Caco-2 (cell line): ENCODE measurements around the gene CACNA1H. TPM values are rescaled to one million over a fixed set of nuclear protein-coding genes. Genes with fewer than 3 reads are reported as not detected.

Source experiments
- BruUV-seq: library from RNA; stranded (reverse); fragments of 400-500 nt; replicated peaks from 2 replicates; lab custom pipeline; 2021; lab: Mats Ljungman, UMichigan
- CTCF ChIA-PET: fragments of 300-600 bp; sonication (Branson Sonifier 250); formaldehyde crosslinking; loops from one replicate; lab custom pipeline; 2022; ENCODE audit warnings: antibody characterized with exemption; lab: Charles Lee
- POLR2A ChIA-PET: fragments of 300-600 bp; sonication (Branson Sonifier 250); formaldehyde crosslinking; loops from one replicate; lab custom pipeline; 2022; ENCODE audit warnings: antibody characterized with exemption; lab: Charles Lee
- DNase-seq, 2 experiments: peaks; one replicate each; pipeline versions ENCODE4 v3.0.0 to v3.0.0-alpha.2; 2020 to 2022
- H3K27me3 ChIP-seq: replicated peaks from 2 replicates; pipeline ENCODE4 v1.6.0; 2011; ENCODE audit warnings: low read length; ENCODE audit not compliant: control insufficient read depth, insufficient read depth
- H3K36me3 ChIP-seq: 2 replicates; pipeline ENCODE4 v1.5.1; 2011; ENCODE audit warnings: low read length; ENCODE audit not compliant: control insufficient read depth, insufficient read depth
- H3K4me1 ChIP-seq: fragments of 250-450 bp; sonication (Bioruptor Pico); 2 replicates; pipeline ENCODE4 v1.5.1; 2020; ENCODE audit warnings: mild to moderate bottlenecking
- H3K4me3 ChIP-seq: 2 replicates; pipeline ENCODE4 v1.5.1; 2011; ENCODE audit warnings: low read depth, mild to moderate bottlenecking, control low read depth, low read length
- H3K9me3 ChIP-seq: fragments of 250-450 bp; sonication (Bioruptor Pico); 2 replicates; pipeline ENCODE4 v1.5.1; 2020; ENCODE audit warnings: mild to moderate bottlenecking, moderate library complexity
- H3K27ac Mint-ChIP-seq: one replicate; pipeline ENCODE4 v1.8.0; 2022; ENCODE audit warnings: mixed read lengths; ENCODE audit not compliant: unreplicated experiment
- H3K27me3 Mint-ChIP-seq: one replicate; pipeline ENCODE4 v1.8.0; 2022; ENCODE audit warnings: mixed read lengths; ENCODE audit not compliant: insufficient read depth, unreplicated experiment
- H3K36me3 Mint-ChIP-seq: one replicate; pipeline ENCODE4 v1.8.0; 2022; ENCODE audit warnings: mild to moderate bottlenecking, mixed read lengths; ENCODE audit not compliant: insufficient read depth, unreplicated experiment
- H3K4me1 Mint-ChIP-seq: one replicate; pipeline ENCODE4 v1.8.0; 2022; ENCODE audit warnings: low read depth, mixed read lengths; ENCODE audit not compliant: unreplicated experiment
- H3K4me3 Mint-ChIP-seq: one replicate; pipeline ENCODE4 v1.8.0; 2022; ENCODE audit warnings: mild to moderate bottlenecking, moderate library complexity, mixed read lengths; ENCODE audit not compliant: unreplicated experiment
- H3K9me3 Mint-ChIP-seq: one replicate; pipeline ENCODE4 v1.8.0; 2022; ENCODE audit warnings: mixed read lengths; ENCODE audit not compliant: unreplicated experiment
- intact Hi-C: fragments of 100-400 bp; cut with micrococcal nuclease; formaldehyde crosslinking; loops from one replicate; pipeline ENCODE4 v1.10.0; 2022; ENCODE audit not compliant: unreplicated experiment
- total RNA-seq: library from RNA; stranded (reverse); gene quantifications from 2 replicates; pipeline ENCODE4 v1.2.3, GENCODE V29; 2022
- TF ChIP-seq, protein P1 (sequence below), 2 experiments: fragments of 200-600 bp in 1 of 2; IDR thresholded peaks; 1 replicate in 1 of 2; 2 replicates in 1 of 2; pipeline versions ENCODE4 v1.5.1 to v1.8.0; 2011 to 2022; ENCODE audit warnings: antibody characterized with exemption in 1 of 2, control low read depth in 1 of 2, inconsistent platforms in 1 of 2, low read depth in 1 of 2, low read length in 1 of 2, mild to moderate bottlenecking in 1 of 2, moderate library complexity in 1 of 2; ENCODE audit not compliant: insufficient read depth in 1 of 2, severe bottlenecking in 1 of 2, unreplicated experiment in 1 of 2

The CACNA1H gene
- total RNA-seq, 1 experiment from 2014 or later, result 5.1 TPM

DNA sequence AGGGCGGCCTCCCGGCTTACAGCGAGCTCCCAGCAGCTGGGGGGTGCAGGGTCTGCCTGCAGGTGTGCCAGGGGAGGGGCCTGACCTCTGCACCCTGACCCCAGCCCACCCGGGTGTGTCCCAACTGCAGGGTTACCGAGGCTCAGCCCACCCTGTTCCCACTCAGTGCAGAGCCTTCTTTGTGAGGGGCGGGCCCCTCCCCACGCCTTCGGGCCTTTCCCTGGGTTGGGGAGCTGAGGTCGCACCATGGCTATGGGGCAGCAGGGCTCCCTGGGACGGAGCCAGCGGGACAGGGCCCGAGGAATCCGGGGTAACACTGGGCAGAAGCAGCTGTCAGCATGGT lies 17.1 kb downstream of the CACNA1H start:
- Histone ChIP-seq H3K27me3 (no peaks in the 10 kb centered on the region), H3K4me3 (no peak overlapping the region), H3K4me1 (no peaks in the 10 kb centered on the region), H3K36me3 (no peaks in the 10 kb centered on the region), H3K9me3 (no peaks in the 10 kb centered on the region)
- TF ChIP-seq, protein P1, sequence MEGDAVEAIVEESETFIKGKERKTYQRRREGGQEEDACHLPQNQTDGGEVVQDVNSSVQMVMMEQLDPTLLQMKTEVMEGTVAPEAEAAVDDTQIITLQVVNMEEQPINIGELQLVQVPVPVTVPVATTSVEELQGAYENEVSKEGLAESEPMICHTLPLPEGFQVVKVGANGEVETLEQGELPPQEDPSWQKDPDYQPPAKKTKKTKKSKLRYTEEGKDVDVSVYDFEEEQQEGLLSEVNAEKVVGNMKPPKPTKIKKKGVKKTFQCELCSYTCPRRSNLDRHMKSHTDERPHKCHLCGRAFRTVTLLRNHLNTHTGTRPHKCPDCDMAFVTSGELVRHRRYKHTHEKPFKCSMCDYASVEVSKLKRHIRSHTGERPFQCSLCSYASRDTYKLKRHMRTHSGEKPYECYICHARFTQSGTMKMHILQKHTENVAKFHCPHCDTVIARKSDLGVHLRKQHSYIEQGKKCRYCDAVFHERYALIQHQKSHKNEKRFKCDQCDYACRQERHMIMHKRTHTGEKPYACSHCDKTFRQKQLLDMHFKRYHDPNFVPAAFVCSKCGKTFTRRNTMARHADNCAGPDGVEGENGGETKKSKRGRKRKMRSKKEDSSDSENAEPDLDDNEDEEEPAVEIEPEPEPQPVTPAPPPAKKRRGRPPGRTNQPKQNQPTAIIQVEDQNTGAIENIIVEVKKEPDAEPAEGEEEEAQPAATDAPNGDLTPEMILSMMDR (IDR thresholded peaks at IDR 0.05; ENCODE audit: insufficient read depth in 1 of 2, low read depth in 1 of 2, low read length in 1 of 2, severe bottlenecking in 1 of 2, unreplicated experiment in 1 of 2), result no peak
- no peak overlapping the region for H3K4me3 Mint-ChIP-seq
- no peaks in the 10 kb centered on the region for H3K27me3 Mint-ChIP-seq
- H3K4me1 Mint-ChIP-seq, result no peaks in the 10 kb centered on the region
- ChIA-PET CTCF (interaction anchor here (0.6 kb wide), 1 partner anchor 67 kb away, joined by 4 read pairs; no protein-coding TSS in a partner anchor), POLR2A (no interaction called here)
- intact Hi-C loops, result no loop called here
- no peaks in the 10 kb centered on the region for H3K9me3 Mint-ChIP-seq
- no peak overlapping the region for H3K27ac Mint-ChIP-seq
- DNase-seq, result no peak
- BruUV-seq, result no TSS peak
- no peaks in the 10 kb centered on the region for H3K36me3 Mint-ChIP-seq

DNA sequence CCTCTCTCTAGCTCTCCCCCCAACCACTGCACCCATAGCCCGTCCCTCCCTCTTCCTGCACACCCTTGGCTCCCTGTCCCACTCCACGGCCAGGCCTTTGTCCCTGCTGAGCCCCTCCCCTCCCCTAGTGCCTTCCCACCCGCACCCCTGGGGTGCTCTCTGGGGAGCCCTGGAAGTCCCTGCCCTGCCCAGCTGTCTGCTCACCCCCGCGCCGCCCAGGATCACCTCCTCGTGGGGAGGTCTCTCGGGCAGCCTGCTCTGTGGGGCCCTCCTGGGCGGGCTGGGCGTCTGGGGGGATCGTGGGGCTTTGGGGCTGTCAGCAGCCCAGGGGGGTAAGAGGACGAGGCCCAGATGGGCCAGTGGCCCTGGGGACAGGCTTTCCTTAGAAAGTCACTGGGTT lies 18.1 kb downstream of the CACNA1H start:
- intact Hi-C loops, result no loop called here
- TF ChIP-seq, protein P1 (IDR thresholded peaks at IDR 0.05; ENCODE audit: insufficient read depth in 1 of 2, low read depth in 1 of 2, low read length in 1 of 2, severe bottlenecking in 1 of 2, unreplicated experiment in 1 of 2), result no peak
- CTCF ChIA-PET, result no interaction called here
- Histone ChIP-seq H3K4me1 (no peaks in the 10 kb centered on the region), H3K9me3 (no peaks in the 10 kb centered on the region), H3K4me3 (no peak overlapping the region), H3K36me3 (no peaks in the 10 kb centered on the region), H3K27me3 (no peaks in the 10 kb centered on the region)
- Mint-ChIP-seq H3K27me3 (no peaks in the 10 kb centered on the region), H3K27ac (no peak overlapping the region), H3K4me1 (no peaks in the 10 kb centered on the region), H3K9me3 (no peaks in the 10 kb centered on the region), H3K4me3 (no peak overlapping the region), H3K36me3 (no peaks in the 10 kb centered on the region)
- DNase-seq, result no peak
- BruUV-seq, result no TSS peak
- POLR2A ChIA-PET, result no interaction called here

DNA sequence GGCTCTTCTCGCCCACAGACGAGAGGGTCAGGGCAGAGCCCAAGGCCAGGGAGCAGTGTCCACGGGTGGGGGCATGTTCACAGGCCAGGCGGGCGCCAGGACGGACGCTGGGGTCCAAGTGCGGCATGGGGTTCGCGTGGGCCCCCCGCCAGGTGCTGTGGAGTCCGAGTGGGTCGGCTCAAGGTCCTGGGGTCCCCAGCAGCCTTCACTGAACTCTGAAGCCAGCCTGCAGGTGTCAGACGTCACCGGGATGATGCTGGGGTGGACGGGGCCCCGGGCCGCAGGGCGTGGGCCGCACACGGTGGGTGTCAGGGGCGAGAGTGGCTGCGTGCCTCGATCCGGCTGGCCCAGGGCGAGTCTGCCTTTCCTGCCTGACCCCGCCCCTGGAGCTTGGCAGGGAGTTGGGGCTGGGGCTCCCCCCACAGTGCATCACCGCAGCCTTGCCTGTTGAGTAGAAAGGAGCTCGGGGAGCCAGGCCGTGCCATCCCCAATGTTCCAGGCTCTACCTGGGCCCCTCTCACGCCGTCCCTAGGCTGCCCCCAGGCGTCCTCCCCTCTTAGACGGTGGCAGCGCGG lies 19.0 kb downstream of the CACNA1H start:
- H3K4me1 ChIP-seq, result no peaks in the 10 kb centered on the region
- TF ChIP-seq, protein P1 (IDR thresholded peaks at IDR 0.05; ENCODE audit: insufficient read depth in 1 of 2, low read depth in 1 of 2, low read length in 1 of 2, severe bottlenecking in 1 of 2, unreplicated experiment in 1 of 2), result no peak
- no TSS peak for BruUV-seq
- no peaks in the 10 kb centered on the region for H3K4me1 Mint-ChIP-seq
- no peaks in the 10 kb centered on the region for H3K36me3 Mint-ChIP-seq
- no peak overlapping the region for H3K27ac Mint-ChIP-seq
- intact Hi-C loops, result no loop called here
- H3K9me3 ChIP-seq, result no peaks in the 10 kb centered on the region
- H3K36me3 ChIP-seq, result no peaks in the 10 kb centered on the region
- H3K4me3 Mint-ChIP-seq, result no peak overlapping the region
- H3K9me3 Mint-ChIP-seq, result no peaks in the 10 kb centered on the region
- H3K27me3 Mint-ChIP-seq, result no peaks in the 10 kb centered on the region
- ChIA-PET POLR2A (no interaction called here), CTCF (interaction anchor here (0.6 kb wide), 1 partner anchor 25 kb away, joined by 3 read pairs; no protein-coding TSS in a partner anchor)
- no peak for DNase-seq
- H3K4me3 ChIP-seq, result no peak overlapping the region
- no peaks in the 10 kb centered on the region for H3K27me3 ChIP-seq
